Rectal smooth muscle tissue (tissue), 1 donor: ENCODE measurements around the gene ZNF582.

Experiments
- H3K27ac ChIP-seq: one replicate; pipeline ENCODE4 v1.7.0; 2013; ENCODE audit warnings: low read depth, low read length, inconsistent platforms
- H3K27me3 ChIP-seq: one replicate; pipeline ENCODE4 v1.7.0; 2013; ENCODE audit warnings: low read length; ENCODE audit not compliant: control insufficient read depth, insufficient read depth
- H3K36me3 ChIP-seq: one replicate; pipeline ENCODE4 v1.7.0; 2013; ENCODE audit warnings: low read length; ENCODE audit not compliant: control insufficient read depth, insufficient read depth
- H3K4me1 ChIP-seq: one replicate; pipeline ENCODE4 v1.7.0; 2013; ENCODE audit warnings: low read length; ENCODE audit not compliant: control insufficient read depth, insufficient read depth
- H3K4me3 ChIP-seq: one replicate; pipeline ENCODE4 v1.7.0; 2013; ENCODE audit warnings: low read length
- H3K9ac ChIP-seq: one replicate; pipeline ENCODE4 v1.7.0; 2013; ENCODE audit warnings: low read length

The ZNF582 gene

DNA sequence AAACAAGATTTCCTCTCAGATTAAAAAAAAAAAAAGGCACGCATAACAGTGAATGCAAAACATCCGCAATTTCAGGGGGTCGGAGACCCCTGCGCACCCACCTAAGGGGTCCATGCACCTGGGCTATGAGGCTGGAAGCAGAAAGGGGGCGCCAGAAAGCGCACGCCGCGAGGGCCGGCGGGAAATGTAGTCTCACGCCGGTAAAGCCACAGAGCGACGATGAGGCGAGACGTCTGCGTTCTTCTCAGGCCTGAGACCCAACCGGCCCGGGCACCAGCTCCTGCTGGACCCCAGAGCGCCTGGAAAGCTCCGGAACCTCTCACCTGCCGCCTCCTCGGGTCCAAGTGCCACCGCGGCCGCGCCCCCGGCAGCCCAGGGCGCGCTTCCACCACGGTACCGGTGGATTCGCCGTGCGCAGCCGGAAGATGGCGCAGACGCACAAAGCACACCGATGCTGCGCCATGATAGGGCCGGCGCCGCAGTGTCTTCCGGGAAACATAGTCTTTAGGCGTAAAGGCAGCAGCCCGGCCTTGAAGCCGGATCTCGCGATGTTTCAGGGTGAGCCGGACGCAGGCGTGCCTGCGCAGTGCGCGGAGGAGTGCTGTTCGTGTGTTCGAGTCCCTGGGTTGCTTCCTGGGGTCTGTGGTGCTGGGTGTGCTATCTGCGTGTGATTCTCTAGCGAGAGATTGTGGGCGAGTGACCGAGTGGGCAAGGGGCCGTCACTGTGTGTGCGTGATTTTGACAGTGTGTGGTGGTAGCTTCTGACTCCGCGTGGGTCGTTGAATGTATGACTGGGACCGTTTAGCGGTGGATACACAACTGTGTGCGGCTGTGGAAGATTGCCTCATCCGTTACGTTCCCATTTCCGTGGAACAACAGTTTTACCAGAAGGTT lies at the start of gene ZNF582:
TSS of gene ZNF582 (minus strand) at position 416 of the 894 bp plus-strand sequence. CDS start 1,782 bp downstream, outside the sequence.
- peak within 1 kb of the TSS; percentile 100 for H3K4me3 ChIP-seq
- H3K27me3 ChIP-seq: no peaks in the 10 kb centered on the region
- H3K27ac ChIP-seq: peak within 1 kb of the TSS; percentile 96
- H3K4me1 ChIP-seq: peaks cover 2% of the 10 kb centered on the region
- peak within 1 kb of the TSS; percentile 95 for H3K9ac ChIP-seq
- peaks cover 13% of the 10 kb centered on the region for H3K36me3 ChIP-seq

DNA sequence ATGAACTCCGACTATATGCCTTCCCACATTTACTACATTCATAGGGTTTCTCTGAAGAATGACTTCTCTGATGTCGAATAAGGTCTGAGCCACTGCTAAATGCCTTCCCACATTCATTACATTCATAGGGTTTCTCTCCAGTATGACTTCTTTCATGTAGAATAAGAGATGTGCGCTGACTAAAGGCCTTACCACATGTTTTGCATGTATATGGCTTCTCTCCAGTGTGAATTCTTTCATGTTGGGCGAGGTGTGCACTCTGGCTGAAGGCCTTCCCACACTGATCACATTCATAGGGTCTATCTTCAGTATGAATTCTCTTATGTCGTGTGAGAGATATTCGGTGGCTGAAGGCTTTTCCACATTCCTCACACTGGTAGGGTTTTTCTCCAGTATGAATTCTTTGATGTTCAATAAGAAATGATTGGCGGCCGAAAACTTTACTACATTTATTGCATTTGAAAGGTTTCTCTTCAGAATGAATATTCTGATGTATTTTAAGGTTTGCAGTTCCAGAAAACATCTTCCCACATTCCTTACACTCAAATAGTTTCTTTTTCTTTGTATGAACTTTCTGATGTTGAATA lies 48.0 kb upstream of the ZNF582 start:
- Histone ChIP-seq H3K27ac (no peak overlapping the region), H3K4me1 (no peaks in the 10 kb centered on the region), H3K9ac (no peak overlapping the region), H3K36me3 (peaks cover 2% of the 10 kb centered on the region), H3K4me3 (no peak overlapping the region), H3K27me3 (no peaks in the 10 kb centered on the region)

DNA sequence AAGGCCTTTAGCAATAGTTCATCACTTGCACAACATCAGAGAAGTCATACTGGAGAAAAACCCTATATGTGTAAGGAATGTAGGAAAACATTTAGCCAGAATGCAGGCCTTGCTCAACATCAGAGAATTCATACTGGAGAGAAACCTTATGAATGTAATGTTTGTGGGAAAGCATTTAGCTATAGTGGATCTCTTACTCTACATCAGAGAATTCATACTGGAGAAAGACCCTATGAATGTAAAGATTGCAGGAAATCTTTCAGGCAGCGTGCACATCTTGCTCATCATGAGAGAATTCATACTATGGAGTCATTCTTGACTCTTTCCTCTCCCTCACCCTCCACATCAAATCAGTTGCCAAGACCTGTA lies 30.6 kb upstream of the ZNF582 start:
- H3K36me3 ChIP-seq: peaks cover 9% of the 10 kb centered on the region
- no peak overlapping the region for H3K27ac ChIP-seq
- H3K4me1 ChIP-seq: no peaks in the 10 kb centered on the region
- H3K4me3 ChIP-seq: no peak overlapping the region
- H3K9ac ChIP-seq: no peak overlapping the region
- no peaks in the 10 kb centered on the region for H3K27me3 ChIP-seq

DNA sequence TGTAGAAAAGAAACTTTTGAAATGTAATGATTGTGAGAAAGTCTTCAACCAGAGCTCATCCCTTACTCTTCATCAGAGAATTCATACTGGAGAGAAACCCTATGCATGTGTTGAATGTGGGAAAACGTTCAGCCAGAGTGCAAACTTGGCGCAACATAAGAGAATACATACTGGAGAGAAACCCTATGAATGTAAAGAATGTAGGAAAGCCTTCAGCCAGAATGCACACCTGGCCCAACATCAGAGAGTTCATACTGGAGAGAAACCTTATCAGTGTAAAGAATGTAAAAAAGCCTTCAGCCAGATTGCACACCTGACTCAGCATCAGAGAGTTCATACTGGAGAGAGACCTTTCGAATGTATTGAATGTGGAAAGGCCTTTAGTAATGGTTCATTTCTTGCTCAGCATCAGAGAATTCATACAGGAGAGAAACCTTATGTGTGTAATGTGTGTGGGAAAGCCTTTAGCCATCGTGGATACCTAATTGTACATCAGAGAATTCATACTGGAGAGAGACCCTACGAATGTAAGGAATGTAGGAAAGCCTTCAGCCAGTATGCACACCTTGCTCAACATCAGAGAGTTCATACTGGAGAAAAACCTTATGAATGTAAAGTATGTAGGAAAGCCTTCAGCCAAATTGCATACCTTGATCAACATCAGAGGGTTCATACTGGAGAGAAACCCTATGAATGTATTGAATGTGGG lies 30.1 kb upstream of the ZNF582 start:
- Histone ChIP-seq H3K36me3 (peaks cover 9% of the 10 kb centered on the region), H3K4me1 (no peaks in the 10 kb centered on the region), H3K27ac (no peak overlapping the region), H3K27me3 (no peaks in the 10 kb centered on the region), H3K4me3 (no peak overlapping the region), H3K9ac (no peak overlapping the region)

DNA sequence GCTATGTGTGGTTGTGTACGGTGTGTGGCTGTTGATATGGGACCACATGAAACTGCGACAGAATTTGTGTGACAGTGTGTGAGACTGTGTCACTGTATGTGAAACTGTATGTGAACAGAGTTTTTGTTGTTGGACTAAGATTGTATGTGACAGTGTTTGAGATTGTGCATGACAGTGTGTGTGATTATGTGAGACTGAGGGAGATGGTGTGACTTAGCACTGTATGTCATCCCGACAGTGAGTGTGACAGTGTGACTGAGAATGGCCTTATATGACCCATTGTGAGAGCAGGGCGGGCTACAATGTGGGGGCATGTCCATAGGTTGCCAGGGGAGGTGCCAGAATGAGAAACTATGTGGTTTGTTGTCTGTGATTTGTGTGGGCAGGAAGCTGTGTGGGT lies 11.7 kb upstream of the ZNF582 start:
- peak overlapping the region; percentile 93 for H3K4me3 ChIP-seq
- no peak overlapping the region for H3K27ac ChIP-seq
- peaks cover 24% of the 10 kb centered on the region for H3K36me3 ChIP-seq
- H3K9ac ChIP-seq: no peak overlapping the region
- H3K4me1 ChIP-seq: peaks cover 6% of the 10 kb centered on the region
- no peaks in the 10 kb centered on the region for H3K27me3 ChIP-seq

DNA sequence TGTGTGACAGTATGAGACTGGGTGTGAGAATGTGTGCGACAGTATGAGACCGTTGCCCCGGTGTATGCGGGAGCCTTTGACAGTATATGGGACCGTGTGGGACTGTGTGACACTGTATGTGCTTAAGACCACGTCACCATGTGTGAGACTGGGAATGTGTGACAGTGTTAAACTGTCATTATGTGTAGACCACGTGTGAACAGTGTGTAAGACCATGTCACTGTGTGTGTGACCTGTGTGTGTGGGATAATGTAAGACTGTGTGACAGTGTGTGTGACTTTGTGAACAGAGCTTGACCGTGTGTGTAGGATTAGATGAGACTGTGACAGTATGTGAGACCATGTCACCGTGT lies 11.3 kb upstream of the ZNF582 start:
- Histone ChIP-seq H3K4me1 (peaks cover 6% of the 10 kb centered on the region), H3K27me3 (no peaks in the 10 kb centered on the region), H3K36me3 (peaks cover 24% of the 10 kb centered on the region), H3K4me3 (peak overlapping the region; percentile 93), H3K9ac (peak overlapping the region; percentile 85), H3K27ac (no peak overlapping the region)

DNA sequence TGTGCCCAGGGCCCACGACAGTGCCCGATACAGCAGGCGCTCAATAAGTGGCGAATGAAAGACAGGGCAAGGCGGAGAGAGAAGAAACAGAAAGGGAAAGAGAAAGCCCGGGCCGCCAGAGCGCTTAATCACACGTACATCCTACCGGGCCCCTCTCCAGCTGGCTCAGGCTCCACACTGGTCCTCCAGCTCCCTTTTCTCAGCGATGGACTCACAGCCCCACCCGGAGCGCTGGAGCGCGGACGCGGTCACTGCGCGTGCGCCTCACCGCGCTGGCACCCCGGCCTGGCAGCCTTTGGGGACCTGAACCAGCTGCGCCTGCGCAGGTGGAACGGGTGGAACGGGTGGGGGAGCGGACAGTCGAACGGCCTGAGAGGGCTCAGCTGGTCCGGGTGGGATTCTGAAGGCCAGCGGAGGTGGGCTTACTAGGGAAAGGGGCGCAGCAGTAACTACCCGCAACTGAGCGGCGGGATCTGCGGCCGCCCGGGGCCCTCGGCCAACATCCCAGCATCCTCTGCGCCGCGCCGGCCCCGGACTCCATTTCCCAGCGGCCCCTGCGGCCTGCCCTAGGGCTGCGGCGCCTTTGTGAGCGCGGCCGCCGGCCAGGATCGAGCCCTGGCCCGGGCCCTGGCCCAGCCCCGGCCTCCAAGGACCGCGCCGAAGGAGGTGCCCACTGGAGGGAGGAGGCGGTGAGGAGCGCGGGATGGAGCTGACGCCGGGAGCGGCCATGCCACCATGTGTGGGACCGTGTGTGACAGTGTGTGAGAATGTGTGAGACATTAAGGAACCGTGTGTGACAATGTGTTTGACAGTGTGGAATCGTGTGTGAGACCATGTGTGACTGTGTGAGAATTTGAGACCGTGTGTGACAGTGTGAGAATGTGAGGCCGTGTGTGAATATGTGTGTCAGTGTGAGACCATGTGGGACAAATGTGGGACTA lies 10.7 kb upstream of the ZNF582 start, which contains the start of gene ZNF583:
TSS of gene ZNF583 (plus strand) at position 569 of the 941 bp plus-strand sequence. CDS start 2,783 bp downstream, outside the sequence.
- Histone ChIP-seq H3K36me3 (peaks cover 20% of the 10 kb centered on the region), H3K9ac (peak within 1 kb of the TSS; percentile 85), H3K27ac (peak within 1 kb of the TSS; percentile 98), H3K27me3 (no peaks in the 10 kb centered on the region), H3K4me3 (peak within 1 kb of the TSS; percentile 93), H3K4me1 (peaks cover 6% of the 10 kb centered on the region)

DNA sequence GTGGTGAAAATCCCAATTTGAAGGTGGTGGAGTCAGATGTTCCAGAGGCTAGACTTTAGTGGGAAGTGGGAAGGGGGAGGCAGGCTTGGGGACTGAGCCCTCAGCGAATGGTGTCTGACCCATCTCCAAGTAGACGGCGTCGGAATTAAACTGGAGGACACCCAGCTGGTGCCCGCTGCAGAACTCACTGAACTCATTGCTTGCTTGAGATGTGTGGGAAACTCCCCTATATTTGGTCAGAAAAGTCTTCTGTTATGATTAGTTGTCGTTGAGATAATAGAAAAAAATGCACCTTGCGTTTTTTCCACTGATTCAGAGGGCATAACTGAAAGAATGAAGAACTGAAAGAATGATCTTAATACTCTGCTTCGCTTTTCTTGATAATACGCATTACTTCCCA lies 9.9 kb upstream of the ZNF582 start:
- peak overlapping the region; percentile 98 for H3K27ac ChIP-seq
- peaks cover 6% of the 10 kb centered on the region for H3K4me1 ChIP-seq
- no peaks in the 10 kb centered on the region for H3K27me3 ChIP-seq
- H3K9ac ChIP-seq: peak overlapping the region; percentile 32
- H3K36me3 ChIP-seq: peaks cover 12% of the 10 kb centered on the region
- peak overlapping the region; percentile 93 for H3K4me3 ChIP-seq

DNA sequence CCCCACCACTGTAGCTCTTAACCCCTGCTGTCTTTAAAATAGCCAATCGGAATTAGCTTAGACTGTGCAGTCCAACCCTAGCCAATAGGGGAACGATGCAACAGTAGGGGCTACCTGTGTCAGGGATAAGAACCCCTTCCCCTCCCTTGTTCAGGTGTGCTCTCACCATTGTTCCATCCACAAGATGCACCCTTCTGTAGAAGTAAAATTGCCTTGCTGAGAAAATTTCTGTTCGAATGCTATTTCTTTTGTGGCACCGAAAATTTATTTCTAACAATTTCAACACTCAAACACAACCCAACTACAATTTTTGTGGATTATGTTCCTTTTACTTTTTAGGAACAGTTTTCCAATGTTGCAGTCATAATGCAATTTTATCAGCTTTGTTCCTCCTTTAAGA lies 7.2 kb upstream of the ZNF582 start:
- Histone ChIP-seq H3K9ac (no peak overlapping the region), H3K27ac (no peak overlapping the region), H3K4me3 (no peak overlapping the region), H3K27me3 (no peaks in the 10 kb centered on the region), H3K4me1 (peaks cover 6% of the 10 kb centered on the region), H3K36me3 (no peaks in the 10 kb centered on the region)

DNA sequence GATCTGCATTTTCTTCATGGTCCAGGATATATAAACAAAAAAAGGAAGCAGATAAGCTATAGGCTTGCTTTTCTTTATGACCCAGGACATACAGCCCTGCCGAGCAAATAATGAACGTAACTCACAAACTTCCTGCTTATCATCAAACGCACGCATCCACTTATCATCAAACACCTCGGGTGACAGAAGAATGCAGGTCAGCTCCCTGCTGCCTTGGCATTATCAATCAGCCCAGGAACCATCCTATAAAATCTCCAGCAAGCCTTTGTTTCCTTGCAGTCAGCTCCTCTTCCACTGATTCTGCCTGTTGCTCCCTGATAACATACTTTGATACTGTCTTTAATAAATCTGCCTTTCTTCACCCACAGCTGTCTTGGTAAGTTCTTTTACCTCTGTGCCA lies 5.5 kb upstream of the ZNF582 start:
- Histone ChIP-seq H3K27ac (no peak overlapping the region), H3K4me1 (peaks cover 4% of the 10 kb centered on the region), H3K4me3 (no peak overlapping the region), H3K27me3 (no peaks in the 10 kb centered on the region), H3K9ac (no peak overlapping the region), H3K36me3 (no peaks in the 10 kb centered on the region)

DNA sequence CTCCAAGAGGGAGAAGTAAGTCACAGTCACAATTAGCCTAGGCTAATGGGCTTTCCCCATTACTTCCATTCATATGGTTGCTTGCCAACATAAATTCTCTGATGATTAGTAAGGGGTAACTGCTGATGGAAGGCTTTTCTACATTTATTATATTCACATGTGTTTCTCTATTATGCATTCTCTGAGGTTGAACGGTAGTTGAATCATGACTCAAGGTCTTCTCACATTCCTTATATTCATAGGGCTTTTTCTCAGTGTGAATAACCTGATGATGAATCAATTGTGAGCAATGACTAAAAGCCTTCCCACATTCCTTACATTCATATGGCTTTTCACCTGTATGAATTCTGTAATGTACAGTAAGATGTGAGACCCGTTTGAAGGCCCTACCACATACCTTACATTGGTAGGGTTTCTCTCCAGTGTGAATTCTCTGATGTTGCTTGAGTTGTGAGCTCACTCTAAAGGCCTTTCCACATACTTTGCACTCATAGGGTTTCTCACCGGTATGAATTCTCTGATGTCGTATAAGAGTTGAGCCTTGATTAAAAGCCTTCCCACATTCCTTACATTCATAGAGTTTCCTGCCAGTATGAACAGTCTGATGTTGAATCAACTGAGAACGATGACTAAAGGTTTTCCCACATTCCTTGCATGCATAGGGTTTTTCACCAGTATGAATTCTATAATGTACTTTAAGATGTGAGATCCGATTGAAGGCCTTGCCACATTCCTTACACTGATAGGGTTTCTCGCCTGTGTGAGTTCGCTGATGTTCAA lies 9.3 kb downstream of the ZNF582 start:
- H3K4me3 ChIP-seq: no peak overlapping the region
- no peak overlapping the region for H3K27ac ChIP-seq
- peaks cover 10% of the 10 kb centered on the region for H3K36me3 ChIP-seq
- H3K4me1 ChIP-seq: no peaks in the 10 kb centered on the region
- no peak overlapping the region for H3K9ac ChIP-seq
- no peaks in the 10 kb centered on the region for H3K27me3 ChIP-seq
